ENCODE data around the gene VPS9D1.
"Not testable (repeated sequence)": the region's sequence is repeated elsewhere in the genome, so short reads cannot be mapped to it uniquely, and the experiment has no call there.

Gene VPS9D1

DNA sequence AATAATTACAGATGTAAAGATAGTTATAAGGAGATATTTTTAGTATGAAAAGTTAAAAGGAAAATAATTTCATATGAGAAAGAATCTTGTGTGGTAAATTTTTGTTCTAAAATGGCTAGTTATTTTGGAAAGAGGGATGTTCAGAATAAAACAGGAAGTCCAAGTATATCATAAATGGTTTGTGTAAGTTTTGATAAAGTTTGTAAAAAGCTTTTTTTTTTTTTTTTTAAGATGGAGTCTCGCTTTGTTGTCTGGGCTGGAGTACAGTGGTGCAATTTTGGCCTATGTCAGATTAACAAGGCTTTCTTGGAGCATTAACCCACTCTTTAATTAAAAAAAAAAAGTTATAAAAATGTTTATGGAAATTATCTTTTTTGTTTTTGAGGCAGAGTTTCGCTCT is 42.4 kb downstream of the VPS9D1 start:
- DNase-seq, result no peak
- no peak overlapping the region for H3K4me3 Mint-ChIP-seq
- TF ChIP-seq, protein P1, sequence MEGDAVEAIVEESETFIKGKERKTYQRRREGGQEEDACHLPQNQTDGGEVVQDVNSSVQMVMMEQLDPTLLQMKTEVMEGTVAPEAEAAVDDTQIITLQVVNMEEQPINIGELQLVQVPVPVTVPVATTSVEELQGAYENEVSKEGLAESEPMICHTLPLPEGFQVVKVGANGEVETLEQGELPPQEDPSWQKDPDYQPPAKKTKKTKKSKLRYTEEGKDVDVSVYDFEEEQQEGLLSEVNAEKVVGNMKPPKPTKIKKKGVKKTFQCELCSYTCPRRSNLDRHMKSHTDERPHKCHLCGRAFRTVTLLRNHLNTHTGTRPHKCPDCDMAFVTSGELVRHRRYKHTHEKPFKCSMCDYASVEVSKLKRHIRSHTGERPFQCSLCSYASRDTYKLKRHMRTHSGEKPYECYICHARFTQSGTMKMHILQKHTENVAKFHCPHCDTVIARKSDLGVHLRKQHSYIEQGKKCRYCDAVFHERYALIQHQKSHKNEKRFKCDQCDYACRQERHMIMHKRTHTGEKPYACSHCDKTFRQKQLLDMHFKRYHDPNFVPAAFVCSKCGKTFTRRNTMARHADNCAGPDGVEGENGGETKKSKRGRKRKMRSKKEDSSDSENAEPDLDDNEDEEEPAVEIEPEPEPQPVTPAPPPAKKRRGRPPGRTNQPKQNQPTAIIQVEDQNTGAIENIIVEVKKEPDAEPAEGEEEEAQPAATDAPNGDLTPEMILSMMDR (IDR thresholded peaks at IDR 0.05), result no peak
- no peaks in the 10 kb centered on the region for H3K27me3 Mint-ChIP-seq (ENCODE audit: low read depth, poor library complexity)
- H3K27ac Mint-ChIP-seq, result no peak overlapping the region
- H3K9me3 Mint-ChIP-seq, result peaks cover 94% of the 10 kb centered on the region
- no peaks in the 10 kb centered on the region for H3K4me1 Mint-ChIP-seq
- peaks cover 88% of the 10 kb centered on the region for H3K36me3 Mint-ChIP-seq (ENCODE audit: low read depth)

DNA sequence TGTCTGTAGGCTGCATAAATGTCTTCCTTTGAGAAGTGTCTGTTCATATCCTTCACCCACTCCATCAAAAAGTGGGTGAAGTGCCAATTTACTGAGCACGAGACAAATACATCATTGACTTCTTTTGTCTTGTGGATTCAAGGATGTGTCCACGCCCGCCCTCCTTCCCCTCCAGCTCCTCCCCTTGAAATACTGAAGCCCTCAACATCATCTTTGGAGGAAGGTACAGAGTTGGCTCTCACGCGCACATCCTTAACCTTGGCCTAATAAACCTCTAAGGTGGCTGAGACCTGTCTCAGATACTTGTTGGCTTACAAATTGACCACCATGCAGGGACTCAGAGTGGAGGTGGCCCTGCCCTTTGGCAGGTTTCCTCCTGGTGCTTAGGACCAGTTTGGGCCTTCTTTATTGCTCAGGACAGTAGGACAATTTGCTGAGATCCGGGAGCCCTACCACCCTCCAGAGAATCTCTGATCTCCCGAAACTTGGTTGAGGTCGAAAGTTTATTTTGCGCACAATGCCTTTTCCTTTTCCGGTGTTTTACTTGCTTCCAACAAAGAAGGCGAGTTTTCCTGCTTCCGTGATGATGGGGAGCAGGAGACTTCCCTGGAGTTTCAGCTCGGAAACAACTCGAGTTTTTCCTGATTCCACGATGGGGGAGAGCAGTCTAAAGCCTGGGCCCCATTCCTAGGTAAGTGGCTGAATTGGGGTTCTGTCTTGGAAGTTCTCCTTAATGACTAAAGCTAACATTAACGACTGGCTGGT is 48.3 kb downstream of the VPS9D1 start:
- H3K27ac Mint-ChIP-seq, result no peak overlapping the region
- peaks cover 6% of the 10 kb centered on the region for H3K4me1 Mint-ChIP-seq
- H3K9me3 Mint-ChIP-seq, result peaks cover 49% of the 10 kb centered on the region
- no peak overlapping the region for H3K4me3 Mint-ChIP-seq
- H3K36me3 Mint-ChIP-seq (ENCODE audit: low read depth), result peaks cover 75% of the 10 kb centered on the region
- TF ChIP-seq, protein P1 (IDR thresholded peaks at IDR 0.05), result no peak
- H3K27me3 Mint-ChIP-seq (ENCODE audit: low read depth, poor library complexity), result peaks cover 2% of the 10 kb centered on the region
- no peak for DNase-seq

DNA sequence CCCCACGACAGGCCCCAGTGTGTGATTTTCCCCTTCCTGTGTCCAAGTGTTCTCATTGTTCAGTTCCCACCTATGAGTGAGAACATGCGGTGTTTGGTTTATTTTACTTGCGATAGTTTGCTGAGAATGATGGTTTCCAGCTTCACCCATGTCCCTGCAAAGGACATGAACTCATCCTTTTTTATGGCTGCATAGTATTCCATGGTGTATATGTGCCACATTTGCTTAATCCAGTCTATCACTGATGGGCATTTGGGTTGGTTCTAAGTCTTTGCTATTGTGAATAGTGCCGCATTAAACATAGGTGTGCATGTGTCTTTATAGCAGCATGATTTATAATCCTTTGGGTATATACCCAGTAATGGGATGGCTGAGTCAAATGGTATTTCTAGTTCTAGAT is 49.1 kb downstream of the VPS9D1 start:
- H3K4me3 Mint-ChIP-seq; H3K27ac Mint-ChIP-seq; H3K27me3 Mint-ChIP-seq (ENCODE audit: low read depth, poor library complexity); H3K4me1 Mint-ChIP-seq; DNase-seq: not testable (repeated sequence)
- Mint-ChIP-seq H3K36me3 (ENCODE audit: low read depth) (peaks cover 75% of the 10 kb centered on the region), H3K9me3 (peaks cover 47% of the 10 kb centered on the region)

DNA sequence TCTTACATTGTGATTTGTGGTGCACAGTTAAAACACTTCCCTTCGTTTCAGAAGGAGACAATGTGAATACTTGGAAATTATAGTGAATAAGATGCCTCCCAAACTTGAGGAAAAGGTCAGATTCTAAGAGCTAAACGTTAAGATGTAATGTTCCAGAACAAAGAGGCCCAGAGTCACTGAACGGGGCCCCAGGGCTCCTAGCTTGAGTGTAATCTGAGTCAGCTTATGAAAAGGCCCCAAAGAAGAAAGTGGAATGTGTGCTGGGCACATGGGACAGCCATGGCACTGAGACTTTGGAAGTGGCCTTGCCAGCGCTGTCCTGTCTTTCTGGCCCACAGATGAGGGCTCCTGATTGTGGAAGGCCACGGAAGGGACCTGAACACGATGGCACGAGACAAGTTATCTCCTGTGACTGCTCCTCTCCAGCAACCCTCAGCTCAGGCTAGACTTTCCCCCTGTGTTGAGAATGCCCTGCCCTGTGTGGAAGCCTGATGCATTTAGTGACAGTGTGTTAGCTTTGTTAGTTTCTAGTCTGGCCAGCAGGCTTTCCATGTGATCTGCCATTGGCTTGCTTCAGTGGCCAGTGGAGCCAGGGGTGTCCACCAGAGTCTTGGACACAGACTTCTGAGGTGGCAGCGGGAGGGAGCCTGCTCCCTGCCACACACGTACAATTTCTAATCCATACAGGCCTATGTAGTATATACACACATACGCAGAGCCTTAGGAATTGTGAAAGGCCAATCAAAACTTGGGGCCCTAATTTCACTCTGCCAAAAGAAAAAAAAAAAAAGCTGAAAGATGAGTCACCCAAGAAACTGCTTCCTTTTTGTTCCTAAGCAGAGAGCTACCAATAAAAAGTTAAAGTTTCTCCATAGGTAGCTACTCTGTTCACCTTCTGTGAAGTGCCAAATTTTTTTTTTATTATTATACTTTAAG is 49.9 kb downstream of the VPS9D1 start:
- H3K4me3 Mint-ChIP-seq, result no peak overlapping the region
- peak overlapping the region; percentile 81 for H3K27ac Mint-ChIP-seq
- TF ChIP-seq, protein P1 (IDR thresholded peaks at IDR 0.05), result no peak
- H3K4me1 Mint-ChIP-seq, result peaks cover 6% of the 10 kb centered on the region
- peaks cover 75% of the 10 kb centered on the region for H3K36me3 Mint-ChIP-seq (ENCODE audit: low read depth)
- no peak for DNase-seq
- H3K27me3 Mint-ChIP-seq (ENCODE audit: low read depth, poor library complexity), result peaks cover 2% of the 10 kb centered on the region
- H3K9me3 Mint-ChIP-seq, result peaks cover 47% of the 10 kb centered on the region

DNA sequence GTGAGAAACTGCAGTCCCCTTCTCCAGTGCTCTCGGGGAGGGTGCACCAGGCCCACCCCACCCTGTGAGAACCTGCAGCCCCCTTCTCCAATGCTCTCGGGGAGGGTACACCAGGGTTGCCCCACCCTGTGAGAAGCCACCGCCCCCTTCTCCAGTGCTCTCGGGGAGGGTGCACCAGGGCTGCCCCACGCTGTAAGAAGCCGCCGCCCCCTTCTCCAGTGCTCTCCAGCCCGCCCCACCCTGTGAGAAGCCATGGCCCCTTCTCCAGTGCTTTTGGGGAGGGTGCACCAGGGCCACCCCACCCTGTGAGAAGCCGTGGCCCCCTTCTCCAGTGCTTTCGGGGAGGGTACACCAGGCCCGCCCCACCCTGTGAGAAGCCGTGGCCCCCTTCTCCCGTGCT is 50.9 kb downstream of the VPS9D1 start:
- DNase-seq, result no peak
- TF ChIP-seq, protein P1 (IDR thresholded peaks at IDR 0.05), result no peak
- H3K36me3 Mint-ChIP-seq (ENCODE audit: low read depth), result peaks cover 75% of the 10 kb centered on the region
- no peak overlapping the region for H3K27ac Mint-ChIP-seq
- H3K27me3 Mint-ChIP-seq (ENCODE audit: low read depth, poor library complexity), result peaks cover 6% of the 10 kb centered on the region
- no peak overlapping the region for H3K4me3 Mint-ChIP-seq
- H3K9me3 Mint-ChIP-seq, result peaks cover 47% of the 10 kb centered on the region
- peaks cover 6% of the 10 kb centered on the region for H3K4me1 Mint-ChIP-seq

DNA sequence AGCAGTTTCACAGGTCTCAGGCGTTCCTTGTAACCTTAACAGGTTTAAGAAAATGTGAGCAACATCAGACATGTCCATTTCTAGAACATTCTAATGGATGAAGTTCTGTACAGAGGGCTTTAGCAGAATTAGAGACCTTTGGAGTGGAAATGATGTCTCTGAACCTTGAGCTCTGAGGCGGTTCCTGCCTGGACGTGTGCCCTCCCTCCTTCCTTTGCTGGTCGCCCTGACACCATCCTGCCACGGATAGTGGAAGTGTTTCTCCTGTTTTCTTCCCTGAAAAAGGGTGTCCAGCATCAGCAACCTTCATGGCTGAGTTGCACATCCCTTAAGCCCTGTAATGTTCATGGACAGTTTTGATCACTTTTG is 51.9 kb downstream of the VPS9D1 start:
- H3K36me3 Mint-ChIP-seq (ENCODE audit: low read depth), result peaks cover 79% of the 10 kb centered on the region
- peaks cover 11% of the 10 kb centered on the region for H3K4me1 Mint-ChIP-seq
- peaks cover 6% of the 10 kb centered on the region for H3K27me3 Mint-ChIP-seq (ENCODE audit: low read depth, poor library complexity)
- TF ChIP-seq, protein P1 (IDR thresholded peaks at IDR 0.05), result no peak
- no peak for DNase-seq
- H3K27ac Mint-ChIP-seq, result peak overlapping the region; percentile 44
- no peak overlapping the region for H3K4me3 Mint-ChIP-seq
- H3K9me3 Mint-ChIP-seq, result peaks cover 48% of the 10 kb centered on the region
